Measurements from ENCODE around the gene ZNF599. TPM values are rescaled to one million over a fixed set of nuclear protein-coding genes. Genes with fewer than 3 reads are reported as not detected.
"Not testable (repeated sequence)": the region's sequence is repeated elsewhere in the genome, so short reads cannot be mapped to it uniquely, and the experiment has no call there.

Gene ZNF599
- total RNA-seq = 1 to 10 TPM; 3.2 to 3.7 TPM

- intact Hi-C loops (cut with micrococcal nuclease) = loop anchor here (1.0 to 5.0 kb wide), 2 partner anchors 40 to 96 kb away; partner anchors contain the start of genes SCGB2B2 and ZNF302
- peak; percentile 93 for DNase-seq
- Mint-ChIP-seq H3K36me3 (peaks cover 14% of the 10 kb centered on the region), H3K4me1 (ENCODE audit: low read depth) (peaks cover 16% of the 10 kb centered on the region), H3K27me3 (no peaks in the 10 kb centered on the region), H3K9me3 (peaks cover 3% of the 10 kb centered on the region), H3K4me3 (peak within 1 kb of the TSS; percentile 89), H3K27ac (peak within 1 kb of the TSS; percentile 78)
- ChIA-PET POLR2A (interaction anchor here (1.5 kb wide), 1 partner anchor 39 kb away, joined by 4 read pairs; the partner anchor contains the start of gene ZNF181), CTCF (no interaction called here)
Observed at GRCh38 chr19:34772697-34773554, at the start of gene ZNF599. Gene ZNF599 (minus strand): TSS chr19:34773215. CDS start chr19:34772841, 374 bp downstream.

- CTCF ChIA-PET = no interaction called here
- intact Hi-C loops (cut with micrococcal nuclease) = no loop called here
- Mint-ChIP-seq H3K27ac (no peak overlapping the region), H3K4me1 (ENCODE audit: low read depth) (no peaks in the 10 kb centered on the region), H3K27me3 (no peaks in the 10 kb centered on the region), H3K4me3 (no peak overlapping the region), H3K36me3 (peaks cover 20% of the 10 kb centered on the region), H3K9me3 (no peaks in the 10 kb centered on the region)
- POLR2A ChIA-PET = no interaction called here
- DNase-seq = no peak
Observed at GRCh38 chr19:34818270-34818669, 45.3 kb upstream of the ZNF599 start.

GRCh38 chr19:34816708-34817107, 43.7 kb upstream of the ZNF599 start:
- Mint-ChIP-seq H3K36me3 (peaks cover 20% of the 10 kb centered on the region), H3K27me3 (no peaks in the 10 kb centered on the region), H3K9me3 (no peaks in the 10 kb centered on the region), H3K27ac (no peak overlapping the region), H3K4me1 (ENCODE audit: low read depth) (no peaks in the 10 kb centered on the region), H3K4me3 (no peak overlapping the region)
- DNase-seq = no peak
- POLR2A ChIA-PET = no interaction called here
- CTCF ChIA-PET = no interaction called here
- intact Hi-C loops (cut with micrococcal nuclease) = no loop called here

GRCh38 chr19:34808566-34808965, 35.6 kb upstream of the ZNF599 start:
- Mint-ChIP-seq H3K4me3 (no peak overlapping the region), H3K36me3 (peaks cover 10% of the 10 kb centered on the region), H3K9me3 (peaks cover 19% of the 10 kb centered on the region), H3K4me1 (ENCODE audit: low read depth) (no peaks in the 10 kb centered on the region), H3K27ac (no peak overlapping the region), H3K27me3 (no peaks in the 10 kb centered on the region)
- ChIA-PET POLR2A (no interaction called here), CTCF (no interaction called here)
- DNase-seq = no peak
- intact Hi-C loops (cut with micrococcal nuclease) = no loop called here

- intact Hi-C loops (cut with micrococcal nuclease) = no loop called here
- Mint-ChIP-seq H3K4me1 (ENCODE audit: low read depth) (no peaks in the 10 kb centered on the region), H3K36me3 (peaks cover 12% of the 10 kb centered on the region), H3K9me3 (peaks cover 19% of the 10 kb centered on the region), H3K27ac (no peak overlapping the region), H3K4me3 (no peak overlapping the region), H3K27me3 (no peaks in the 10 kb centered on the region)
- DNase-seq = no peak
- POLR2A ChIA-PET = no interaction called here
- CTCF ChIA-PET = no interaction called here
Observed at GRCh38 chr19:34806976-34807860, 34.2 kb upstream of the ZNF599 start.

GRCh38 chr19:34804115-34804514, 31.1 kb upstream of the ZNF599 start:
- peaks cover 13% of the 10 kb centered on the region for H3K9me3 Mint-ChIP-seq
- H3K4me1 Mint-ChIP-seq (ENCODE audit: low read depth) = no peaks in the 10 kb centered on the region
- no peak overlapping the region for H3K27ac Mint-ChIP-seq
- no peak overlapping the region for H3K4me3 Mint-ChIP-seq
- POLR2A ChIA-PET = no interaction called here
- intact Hi-C loops (cut with micrococcal nuclease) = no loop called here
- H3K27me3 Mint-ChIP-seq = no peaks in the 10 kb centered on the region
- no peak for DNase-seq
- H3K36me3 Mint-ChIP-seq = peaks cover 8% of the 10 kb centered on the region
- CTCF ChIA-PET = no interaction called here

GRCh38 chr19:34796953-34797352, 23.9 kb upstream of the ZNF599 start:
- H3K27ac Mint-ChIP-seq; intact Hi-C loops (cut with micrococcal nuclease); CTCF ChIA-PET; H3K4me1 Mint-ChIP-seq (ENCODE audit: low read depth); POLR2A ChIA-PET; DNase-seq; H3K27me3 Mint-ChIP-seq; H3K4me3 Mint-ChIP-seq; H3K36me3 Mint-ChIP-seq; H3K9me3 Mint-ChIP-seq: not testable (repeated sequence)

GRCh38 chr19:34794066-34794960, 21.3 kb upstream of the ZNF599 start:
- H3K36me3 Mint-ChIP-seq = no peaks in the 10 kb centered on the region
- intact Hi-C loops (cut with micrococcal nuclease) = no loop called here
- no peak overlapping the region for H3K27ac Mint-ChIP-seq
- peaks cover 4% of the 10 kb centered on the region for H3K9me3 Mint-ChIP-seq
- no peaks in the 10 kb centered on the region for H3K27me3 Mint-ChIP-seq
- H3K4me3 Mint-ChIP-seq = no peak overlapping the region
- peaks cover 8% of the 10 kb centered on the region for H3K4me1 Mint-ChIP-seq (ENCODE audit: low read depth)
- CTCF ChIA-PET = no interaction called here
- no peak for DNase-seq
- POLR2A ChIA-PET = no interaction called here

- H3K4me1 Mint-ChIP-seq (ENCODE audit: low read depth) = peaks cover 8% of the 10 kb centered on the region
- intact Hi-C loops (cut with micrococcal nuclease) = no loop called here
- ChIA-PET CTCF (no interaction called here), POLR2A (no interaction called here)
- H3K4me3 Mint-ChIP-seq = no peak overlapping the region
- no peaks in the 10 kb centered on the region for H3K27me3 Mint-ChIP-seq
- DNase-seq = no peak
- no peaks in the 10 kb centered on the region for H3K36me3 Mint-ChIP-seq
- H3K27ac Mint-ChIP-seq = no peak overlapping the region
- H3K9me3 Mint-ChIP-seq = peaks cover 4% of the 10 kb centered on the region
Observed at GRCh38 chr19:34793565-34793964, 20.6 kb upstream of the ZNF599 start.

- Mint-ChIP-seq H3K27ac (no peak overlapping the region), H3K27me3 (no peaks in the 10 kb centered on the region), H3K36me3 (no peaks in the 10 kb centered on the region), H3K9me3 (no peaks in the 10 kb centered on the region), H3K4me3 (no peak overlapping the region), H3K4me1 (ENCODE audit: low read depth) (no peaks in the 10 kb centered on the region)
- ChIA-PET CTCF (no interaction called here), POLR2A (no interaction called here)
- intact Hi-C loops (cut with micrococcal nuclease) = no loop called here
- no peak for DNase-seq
Observed at GRCh38 chr19:34788074-34788473, 15.1 kb upstream of the ZNF599 start.

- DNase-seq = no peak
Observed at GRCh38 chr19:34787059-34787824, 14.2 kb upstream of the ZNF599 start.

More at GRCh38 chr19:34787059-34787824, 14.2 kb upstream of the ZNF599 start:
- POLR2A ChIA-PET = no interaction called here
- Mint-ChIP-seq H3K27ac (no peak overlapping the region), H3K4me3 (no peak overlapping the region), H3K4me1 (ENCODE audit: low read depth) (no peaks in the 10 kb centered on the region), H3K36me3 (no peaks in the 10 kb centered on the region), H3K27me3 (no peaks in the 10 kb centered on the region), H3K9me3 (no peaks in the 10 kb centered on the region)
- intact Hi-C loops (cut with micrococcal nuclease) = no loop called here
- CTCF ChIA-PET = no interaction called here
